K562 (cell line): ENCODE data around the gene NEDD1. TPM values are rescaled to one million over a fixed set of nuclear protein-coding genes. Genes with fewer than 3 reads are reported as not detected.

Experiments used
- ARID1B ChIP-seq: fragments of 450-650 bp; IDR thresholded peaks from 2 replicates; pipeline ENCODE4 v1.6.1; 2016; ENCODE audit warnings: antibody characterized with exemption, mild to moderate bottlenecking, inconsistent platforms
- ATF1 ChIP-seq, 2 experiments: fragments of 450-650 bp in 1 of 2; IDR thresholded peaks; 2 replicates each; pipeline ENCODE4 v1.6.1; 2016; ENCODE audit warnings: missing compliant biosample characterization in 1 of 2, missing genetic modification characterization in 1 of 2
- COPS2 ChIP-seq: fragments of 450-650 bp; conservative IDR thresholded peaks from 2 replicates; pipeline ENCODE4 v1.6.1; 2016; ENCODE audit warnings: mild to moderate bottlenecking, moderate library complexity
- ELF4 ChIP-seq: fragments of 450-650 bp; formaldehyde crosslinking; IDR thresholded peaks from 2 replicates; pipeline ENCODE4 v1.4.0; 2022; ENCODE audit warnings: missing genetic modification characterization
- ETV6 ChIP-seq, 3 experiments: fragments of 150-350 bp in 1 of 3; sonication (generic) in 1 of 3; formaldehyde crosslinking in 1 of 3; IDR thresholded peaks; 2 replicates each; pipeline versions ENCODE4 v1.6.1 to v1.8.0; 2014 to 2022; ENCODE audit warnings: borderline replicate concordance in 2 of 3, low read depth in 2 of 3, antibody characterized with exemption in 1 of 3, low read length in 1 of 3, mild to moderate bottlenecking in 1 of 3, missing genetic modification reagents in 1 of 3
- IRF9 ChIP-seq: fragments of 450-650 bp; IDR thresholded peaks from 2 replicates; pipeline ENCODE4 v1.6.1; 2016; ENCODE audit warnings: missing biosample characterization, missing genetic modification characterization
- KDM1A ChIP-seq, 2 experiments: fragments of 450-650 bp; IDR thresholded peaks; 2 replicates each; pipeline ENCODE4 v1.6.1; 2016; ENCODE audit warnings: mild to moderate bottlenecking in 2 of 2
- KLF16 ChIP-seq: IDR thresholded peaks from 2 replicates; pipeline ENCODE4 v1.6.1; 2016; ENCODE audit warnings: antibody characterized with exemption
- MEIS2 ChIP-seq: fragments of 450-650 bp; IDR thresholded peaks from 2 replicates; pipeline ENCODE4 v1.6.1; 2014; ENCODE audit warnings: mild to moderate bottlenecking; ENCODE audit not compliant: partially characterized antibody
- RBM15 ChIP-seq: fragments of 200-400 bp; formaldehyde crosslinking; IDR thresholded peaks from 2 replicates; pipeline ENCODE4 v1.6.1; 2018; ENCODE audit warnings: mild to moderate bottlenecking, low read length, moderate library complexity; ENCODE audit not compliant: insufficient read depth
- RFX5 ChIP-seq: IDR thresholded peaks from 2 replicates; pipeline ENCODE4 v1.6.1; 2011; ENCODE audit warnings: low read depth, mild to moderate bottlenecking, improper control_type of control experiment, low read length
- SP2 ChIP-seq: IDR thresholded peaks from 2 replicates; pipeline ENCODE4 v1.6.1; 2011; ENCODE audit warnings: mild to moderate bottlenecking, low read depth, low read length, moderate library complexity; ENCODE audit not compliant: poor library complexity, severe bottlenecking; ENCODE audit errors: extremely low read depth
- SREBF1 ChIP-seq: fragments of 150-350 bp; IDR thresholded peaks from 2 replicates; pipeline ENCODE4 v1.6.1; 2014; ENCODE audit warnings: antibody characterized with exemption, low read depth, low read length, borderline replicate concordance
- TCF3 ChIP-seq: sonication (generic); formaldehyde crosslinking; IDR thresholded peaks from 2 replicates; pipeline ENCODE4 v1.4.0; 2020; ENCODE audit warnings: mild to moderate bottlenecking, missing genetic modification reagents
- TRIM28 ChIP-seq: fragments of 450-650 bp; IDR thresholded peaks from 2 replicates; pipeline ENCODE4 v1.6.1; 2017
- ZNF217 ChIP-seq: sonication (generic); formaldehyde crosslinking; IDR thresholded peaks from 2 replicates; pipeline ENCODE4 v1.8.0; 2022; ENCODE audit warnings: mild to moderate bottlenecking, missing genetic modification reagents
- ZNF764 ChIP-seq: fragments of 250-450 bp; sonication (Bioruptor Pico); IDR thresholded peaks from 2 replicates; pipeline ENCODE4 v1.4.0; 2020; ENCODE audit warnings: low read depth, mild to moderate bottlenecking, moderate library complexity
- polyA plus RNA-seq, 8 experiments: library from polyadenylated mRNA; depleted of rRNA in 4 of 8; stranded (reverse) in 5 of 8; unstranded in 3 of 8; fragments of >200 nt; fragmentation: Nextera tagmentation in 2 of 8; fragmentation: Illumina TruSeq in 1 of 8; extraction: Ambion mirVana in 2 of 8; extraction: Trizol in 1 of 8; gene quantifications; 2 replicates each; pipeline versions ENCODE4 v1.2.1 to v1.2.3, GENCODE V29; 2011 to 2014; ENCODE audit warnings: inconsistent platforms in 1 of 8, missing spikeins in 1 of 8
- total RNA-seq, 7 experiments: library from RNA; depleted of rRNA in 6 of 7; stranded (reverse); fragments of >200 nt in 6 of 7; fragmentation: Illumina TruSeq in 2 of 7; extraction: Trizol in 2 of 7; gene quantifications; 2 replicates each; pipeline versions ENCODE4 v1.2.1 to v1.2.3, GENCODE V29; 2011 to 2021; ENCODE audit warnings: low replicate concordance in 1 of 7
- TF ChIP-seq, protein P1 (sequence below): fragments of 450-650 bp; IDR thresholded peaks from 2 replicates; pipeline ENCODE4 v1.6.1; 2016; ENCODE audit warnings: low read depth
- TF ChIP-seq, protein P2 (sequence below): fragments of 250-450 bp; sonication (Bioruptor Pico); IDR thresholded peaks from 2 replicates; pipeline ENCODE4 v1.5.1; 2021; ENCODE audit warnings: mild to moderate bottlenecking

The NEDD1 gene
- total and polyA plus RNA-seq, 9 of the 15 experiments (the other 6 are each of a cell fraction or from before 2014, with no cell fraction given) = 7.5 to 29.3 (median 14.8) TPM

GRCh38 chr12:96988919-96989318 is 81.9 kb downstream of the NEDD1 start (continued):
- TF ChIP-seq, protein P1, sequence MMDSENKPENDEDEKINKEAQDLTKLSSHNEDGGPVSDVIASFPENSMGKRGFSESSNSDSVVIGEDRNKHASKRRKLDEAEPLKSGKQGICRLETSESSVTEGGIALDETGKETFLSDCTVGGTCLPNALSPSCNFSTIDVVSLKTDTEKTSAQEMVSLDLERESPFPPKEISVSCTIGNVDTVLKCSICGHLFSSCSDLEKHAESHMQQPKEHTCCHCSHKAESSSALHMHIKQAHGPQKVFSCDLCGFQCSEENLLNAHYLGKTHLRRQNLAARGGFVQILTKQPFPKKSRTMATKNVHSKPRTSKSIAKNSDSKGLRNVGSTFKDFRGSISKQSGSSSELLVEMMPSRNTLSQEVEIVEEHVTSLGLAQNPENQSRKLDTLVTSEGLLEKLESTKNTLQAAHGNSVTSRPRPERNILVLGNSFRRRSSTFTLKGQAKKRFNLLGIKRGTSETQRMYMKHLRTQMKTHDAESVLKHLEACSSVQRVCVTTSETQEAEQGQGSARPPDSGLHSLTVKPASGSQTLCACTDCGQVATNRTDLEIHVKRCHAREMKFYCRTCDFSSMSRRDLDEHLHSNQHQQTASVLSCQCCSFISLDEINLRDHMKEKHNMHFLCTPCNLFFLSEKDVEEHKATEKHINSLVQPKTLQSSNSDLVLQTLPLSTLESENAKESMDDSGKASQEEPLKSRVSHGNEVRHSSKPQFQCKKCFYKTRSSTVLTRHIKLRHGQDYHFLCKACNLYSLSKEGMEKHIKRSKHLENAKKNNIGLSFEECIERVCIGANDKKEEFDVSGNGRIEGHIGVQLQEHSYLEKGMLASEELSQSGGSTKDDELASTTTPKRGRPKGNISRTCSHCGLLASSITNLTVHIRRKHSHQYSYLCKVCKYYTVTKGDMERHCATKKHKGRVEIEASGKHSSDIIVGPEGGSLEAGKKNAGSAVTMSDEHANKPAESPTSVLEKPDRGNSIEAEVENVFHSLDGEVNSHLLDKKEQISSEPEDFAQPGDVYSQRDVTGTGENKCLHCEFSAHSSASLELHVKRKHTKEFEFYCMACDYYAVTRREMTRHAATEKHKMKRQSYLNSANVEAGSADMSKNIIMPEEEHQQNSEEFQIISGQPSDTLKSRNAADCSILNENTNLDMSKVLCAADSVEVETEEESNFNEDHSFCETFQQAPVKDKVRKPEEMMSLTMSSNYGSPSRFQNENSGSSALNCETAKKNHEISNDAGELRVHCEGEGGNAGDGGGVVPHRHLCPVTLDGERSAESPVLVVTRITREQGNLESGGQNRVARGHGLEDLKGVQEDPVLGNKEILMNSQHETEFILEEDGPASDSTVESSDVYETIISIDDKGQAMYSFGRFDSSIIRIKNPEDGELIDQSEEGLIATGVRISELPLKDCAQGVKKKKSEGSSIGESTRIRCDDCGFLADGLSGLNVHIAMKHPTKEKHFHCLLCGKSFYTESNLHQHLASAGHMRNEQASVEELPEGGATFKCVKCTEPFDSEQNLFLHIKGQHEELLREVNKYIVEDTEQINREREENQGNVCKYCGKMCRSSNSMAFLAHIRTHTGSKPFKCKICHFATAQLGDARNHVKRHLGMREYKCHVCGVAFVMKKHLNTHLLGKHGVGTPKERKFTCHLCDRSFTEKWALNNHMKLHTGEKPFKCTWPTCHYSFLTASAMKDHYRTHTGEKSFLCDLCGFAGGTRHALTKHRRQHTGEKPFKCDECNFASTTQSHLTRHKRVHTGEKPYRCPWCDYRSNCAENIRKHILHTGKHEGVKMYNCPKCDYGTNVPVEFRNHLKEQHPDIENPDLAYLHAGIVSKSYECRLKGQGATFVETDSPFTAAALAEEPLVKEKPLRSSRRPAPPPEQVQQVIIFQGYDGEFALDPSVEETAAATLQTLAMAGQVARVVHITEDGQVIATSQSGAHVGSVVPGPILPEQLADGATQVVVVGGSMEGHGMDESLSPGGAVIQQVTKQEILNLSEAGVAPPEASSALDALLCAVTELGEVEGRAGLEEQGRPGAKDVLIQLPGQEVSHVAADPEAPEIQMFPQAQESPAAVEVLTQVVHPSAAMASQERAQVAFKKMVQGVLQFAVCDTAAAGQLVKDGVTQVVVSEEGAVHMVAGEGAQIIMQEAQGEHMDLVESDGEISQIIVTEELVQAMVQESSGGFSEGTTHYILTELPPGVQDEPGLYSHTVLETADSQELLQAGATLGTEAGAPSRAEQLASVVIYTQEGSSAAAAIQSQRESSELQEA = no peak
- TF ChIP-seq ATF1 (CRISPR knock-in tag; IDR thresholded peaks at IDR 0.05) (no peak), ATF1 (tag; IDR thresholded peaks at IDR 0.05) (no peak), TRIM28 (no peak), SREBF1 (no peak), KDM1A (IDR thresholded peaks at IDR 0.05) (peak; percentile 35 to 51; a peak in 2 of 4 replicates), KLF16 (peak; percentile 68), MEIS2 (peak; percentile 87), SP2 (no peak), ETV6 (IDR thresholded peaks at IDR 0.05; ENCODE audit: borderline replicate concordance in 1 of 2, low read depth in 2 of 2, low read length in 1 of 2) (no peak), ETV6 (CRISPR knock-in tag; IDR thresholded peaks at IDR 0.05; ENCODE audit: borderline replicate concordance) (no peak), ZNF764 (CRISPR knock-in tag) (no peak), COPS2 (no peak), ZNF217 (CRISPR knock-in tag) (no peak), RBM15 (no peak), ELF4 (0 out of 2 replicates have a peak, but pooled peaks have one; percentile 26), ARID1B (peak; percentile 79), RFX5 (no peak), IRF9 (tag) (no peak), TCF3 (CRISPR knock-in tag) (peak; percentile 90)
- TF ChIP-seq, protein P2, sequence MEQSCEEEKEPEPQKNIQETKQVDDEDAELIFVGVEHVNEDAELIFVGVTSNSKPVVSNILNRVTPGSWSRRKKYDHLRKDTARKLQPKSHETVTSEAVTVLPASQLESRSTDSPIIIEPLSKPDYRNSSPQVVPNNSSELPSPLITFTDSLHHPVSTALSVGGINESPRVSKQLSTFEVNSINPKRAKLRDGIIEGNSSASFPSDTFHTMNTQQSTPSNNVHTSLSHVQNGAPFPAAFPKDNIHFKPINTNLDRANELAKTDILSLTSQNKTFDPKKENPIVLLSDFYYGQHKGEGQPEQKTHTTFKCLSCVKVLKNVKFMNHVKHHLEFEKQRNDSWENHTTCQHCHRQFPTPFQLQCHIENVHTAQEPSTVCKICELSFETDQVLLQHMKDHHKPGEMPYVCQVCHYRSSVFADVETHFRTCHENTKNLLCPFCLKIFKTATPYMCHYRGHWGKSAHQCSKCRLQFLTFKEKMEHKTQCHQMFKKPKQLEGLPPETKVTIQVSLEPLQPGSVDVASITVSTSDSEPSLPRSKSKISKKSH (CRISPR knock-in tag) = no peak
